GM10266 (cell line): Measurements from ENCODE around the gene CTNNA1.

ENCODE experiments used
- DNase-seq: peaks from one replicate; pipeline ENCODE4 v3.0.0; 2012; ENCODE audit errors: extremely low spot score
- TF ChIP-seq, protein P1 (sequence below): IDR thresholded peaks from 2 replicates; pipeline ENCODE4 v1.5.1; 2012; ENCODE audit warnings: mild to moderate bottlenecking, low read depth; ENCODE audit not compliant: control insufficient read depth, insufficient read depth; ENCODE audit errors: missing control alignments

CTNNA1 gene

GRCh38 chr5:138874241-138874640 is 121.0 kb downstream of the CTNNA1 start:
- no peak for DNase-seq

GRCh38 chr5:138874771-138875551 is 121.7 kb downstream of the CTNNA1 start, which contains the start of gene LRRTM2:
TSS of gene LRRTM2 (minus strand) at chr5:138875335. CDS start at chr5:138874911, 424 bp downstream.
- DNase-seq: no peak
- TF ChIP-seq, protein P1, sequence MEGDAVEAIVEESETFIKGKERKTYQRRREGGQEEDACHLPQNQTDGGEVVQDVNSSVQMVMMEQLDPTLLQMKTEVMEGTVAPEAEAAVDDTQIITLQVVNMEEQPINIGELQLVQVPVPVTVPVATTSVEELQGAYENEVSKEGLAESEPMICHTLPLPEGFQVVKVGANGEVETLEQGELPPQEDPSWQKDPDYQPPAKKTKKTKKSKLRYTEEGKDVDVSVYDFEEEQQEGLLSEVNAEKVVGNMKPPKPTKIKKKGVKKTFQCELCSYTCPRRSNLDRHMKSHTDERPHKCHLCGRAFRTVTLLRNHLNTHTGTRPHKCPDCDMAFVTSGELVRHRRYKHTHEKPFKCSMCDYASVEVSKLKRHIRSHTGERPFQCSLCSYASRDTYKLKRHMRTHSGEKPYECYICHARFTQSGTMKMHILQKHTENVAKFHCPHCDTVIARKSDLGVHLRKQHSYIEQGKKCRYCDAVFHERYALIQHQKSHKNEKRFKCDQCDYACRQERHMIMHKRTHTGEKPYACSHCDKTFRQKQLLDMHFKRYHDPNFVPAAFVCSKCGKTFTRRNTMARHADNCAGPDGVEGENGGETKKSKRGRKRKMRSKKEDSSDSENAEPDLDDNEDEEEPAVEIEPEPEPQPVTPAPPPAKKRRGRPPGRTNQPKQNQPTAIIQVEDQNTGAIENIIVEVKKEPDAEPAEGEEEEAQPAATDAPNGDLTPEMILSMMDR: no peak

More at GRCh38 chr5:138874241-138874640, 121.0 kb downstream of the CTNNA1 start:
- TF ChIP-seq, protein P1: no peak

- TF ChIP-seq, protein P1: no peak
- no peak for DNase-seq
These were observed 122.3 kb downstream of the CTNNA1 start for GRCh38 chr5:138875552-138875875.

DNA sequence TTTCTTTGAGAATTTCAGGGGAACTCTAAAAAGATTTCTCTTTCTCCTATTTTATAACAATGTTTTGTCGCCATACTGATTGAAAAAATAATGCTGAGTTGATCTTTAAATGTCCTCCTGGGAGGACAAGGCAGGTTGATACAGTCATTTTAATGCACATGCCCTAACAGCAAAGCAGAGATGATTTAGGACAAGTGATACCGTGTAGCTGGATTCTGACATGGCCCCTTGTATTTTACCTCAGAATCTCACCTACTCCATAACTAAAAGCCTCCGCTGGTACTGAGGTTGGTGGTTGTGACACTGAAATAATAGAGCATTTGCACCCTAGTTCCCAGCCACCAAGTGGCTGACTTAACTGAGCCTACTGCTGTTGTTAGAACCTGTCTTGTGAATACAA is 122.7 kb downstream of the CTNNA1 start:
- no peak for DNase-seq
- TF ChIP-seq, protein P1: no peak

DNA sequence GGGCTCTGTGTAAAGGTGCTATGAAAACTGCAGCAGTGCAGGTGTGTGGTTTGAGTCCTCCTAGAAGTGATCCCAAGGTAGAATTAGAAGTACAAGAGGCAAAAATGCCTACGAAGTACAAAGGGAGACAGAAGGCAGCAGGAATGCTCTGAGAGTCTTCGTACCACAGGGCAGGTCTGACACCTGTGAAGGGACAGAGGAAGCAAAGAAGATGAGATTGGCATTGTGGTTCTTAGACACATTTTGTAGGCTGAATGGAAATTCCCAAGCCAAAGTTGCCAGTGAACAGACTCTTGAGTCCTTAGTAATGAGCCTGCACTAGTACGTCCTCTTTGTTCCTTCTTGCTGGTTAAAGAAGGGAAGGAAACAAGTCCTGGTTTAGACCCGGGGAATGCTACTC is 123.6 kb downstream of the CTNNA1 start:
- no peak for DNase-seq
- TF ChIP-seq, protein P1: no peak

DNA sequence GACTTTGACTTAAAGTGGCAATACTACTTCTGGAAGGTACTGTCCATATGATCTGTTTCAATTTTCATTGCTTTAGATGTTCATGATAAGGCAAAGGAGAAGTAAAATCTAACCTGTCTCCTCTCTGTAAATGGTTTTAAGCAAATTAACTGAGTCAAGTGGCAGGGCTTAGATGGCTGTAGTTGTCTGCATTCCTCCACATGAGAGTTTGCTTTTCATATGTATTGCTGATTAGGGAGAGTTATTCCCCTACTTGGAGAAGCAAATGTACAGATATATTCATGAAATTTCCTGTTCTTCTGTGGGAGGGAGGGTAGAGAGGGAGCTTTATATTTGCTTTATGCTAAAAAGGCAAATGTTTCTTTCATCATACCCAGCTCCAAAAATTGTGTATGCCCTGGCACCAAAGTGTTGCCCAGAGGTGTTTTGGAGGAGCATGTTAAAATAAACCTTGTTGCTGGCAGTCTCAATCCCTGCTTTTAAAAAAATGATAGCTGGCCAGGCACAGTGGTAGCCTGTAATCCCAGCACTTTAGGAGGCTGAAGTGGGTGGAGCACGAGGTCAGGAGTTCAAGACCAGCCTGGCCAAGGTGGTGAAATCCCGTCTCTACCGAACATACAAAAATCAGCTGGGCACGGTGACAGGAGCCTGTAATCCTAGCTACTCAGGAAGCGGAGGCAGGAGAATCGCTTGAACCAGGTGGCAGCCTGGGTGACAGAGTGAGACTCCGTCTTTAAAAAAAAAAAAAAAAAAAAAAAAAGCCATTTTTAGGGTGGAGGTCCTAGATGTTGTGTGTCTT is 125.4 kb downstream of the CTNNA1 start:
- TF ChIP-seq, protein P1: no peak
- DNase-seq: no peak

GRCh38 chr5:138883211-138883610 is 130.0 kb downstream of the CTNNA1 start:
- TF ChIP-seq, protein P1: no peak
- DNase-seq: no peak
